SW 1271 (cell line): ENCODE results near the gene KRT9.
"Not testable (repeated sequence)": the region's sequence is repeated elsewhere in the genome, so short reads cannot be mapped to it uniquely, and the experiment has no call there.

Experiments used
- DNase-seq, 2 experiments: peaks; one replicate each; lab custom pipeline; 2025; lab: John Stamatoyannopoulos, UW

Gene KRT9

DNA sequence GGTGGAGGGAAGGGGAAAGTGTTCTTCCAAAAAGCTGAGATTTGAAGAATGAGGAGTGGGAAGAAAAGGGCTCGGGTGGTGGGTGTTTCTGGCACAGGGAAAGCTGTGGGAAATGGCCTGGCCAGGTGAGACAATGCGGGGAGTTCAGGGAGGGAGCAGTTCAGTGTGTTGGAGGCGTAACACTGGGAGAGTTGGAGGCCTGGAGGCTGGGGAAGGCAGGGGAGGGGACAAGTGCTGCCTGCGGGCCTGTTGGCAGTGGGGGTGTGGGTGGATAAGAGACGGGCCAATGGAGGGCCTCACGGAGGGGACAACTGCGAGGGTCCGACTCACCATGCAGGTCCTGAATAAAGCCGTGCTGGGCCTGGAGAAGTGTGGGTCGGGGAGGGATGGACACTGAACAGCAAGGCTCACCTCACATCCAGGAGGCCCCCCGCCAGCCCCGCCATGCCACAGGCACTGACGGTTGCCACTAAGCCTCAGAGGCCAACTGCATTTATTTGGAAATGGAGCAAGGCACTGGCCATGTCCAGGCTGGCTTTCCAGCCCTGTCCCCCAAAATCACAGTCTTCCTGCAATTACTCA is 25.9 kb downstream of the KRT9 start:
- no peak for DNase-seq

- no peak for DNase-seq
Measured at GRCh38 chr17:41544935-41545334, 26.9 kb downstream of the KRT9 start.

DNA sequence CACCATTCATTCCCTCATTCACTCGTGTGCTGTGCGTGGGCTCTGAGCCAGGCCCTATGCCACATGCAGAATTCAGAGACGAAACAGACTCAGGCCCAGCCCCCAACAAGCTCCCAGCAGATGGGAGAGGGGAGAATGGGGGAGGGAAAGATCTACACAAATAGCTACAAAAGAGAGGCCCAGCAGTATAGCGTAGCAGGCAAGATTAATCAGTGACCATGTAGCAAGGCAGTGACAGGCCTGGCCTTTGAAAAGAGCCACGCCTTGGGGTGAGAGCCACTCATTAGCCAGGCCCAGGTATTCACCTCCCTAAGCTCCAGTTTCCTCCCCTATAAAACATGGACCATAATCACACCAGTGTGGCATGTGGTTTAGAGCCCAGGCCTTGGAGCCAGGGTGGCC is 27.4 kb downstream of the KRT9 start:
- DNase-seq, result no peak

DNA sequence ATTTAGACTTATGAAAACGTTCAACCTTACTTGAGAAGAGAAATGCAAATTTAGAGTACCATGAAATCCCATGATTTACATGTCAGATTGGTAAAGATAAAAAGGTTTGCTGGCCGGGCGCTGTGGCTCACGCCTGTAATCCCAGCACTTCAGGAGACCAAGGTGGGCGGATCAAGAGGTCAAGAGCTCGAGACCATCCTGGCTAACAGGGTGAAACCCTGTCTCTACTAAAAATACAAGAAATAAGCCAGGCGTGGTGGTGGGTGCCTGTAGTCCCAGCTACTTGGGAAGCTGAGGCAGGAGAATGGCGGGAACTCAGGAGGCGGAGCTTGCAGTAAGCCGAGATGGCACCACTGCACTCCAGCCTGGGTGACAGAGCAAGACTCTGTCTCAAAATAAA is 29.1 kb downstream of the KRT9 start:
- not testable (repeated sequence) for DNase-seq

DNA sequence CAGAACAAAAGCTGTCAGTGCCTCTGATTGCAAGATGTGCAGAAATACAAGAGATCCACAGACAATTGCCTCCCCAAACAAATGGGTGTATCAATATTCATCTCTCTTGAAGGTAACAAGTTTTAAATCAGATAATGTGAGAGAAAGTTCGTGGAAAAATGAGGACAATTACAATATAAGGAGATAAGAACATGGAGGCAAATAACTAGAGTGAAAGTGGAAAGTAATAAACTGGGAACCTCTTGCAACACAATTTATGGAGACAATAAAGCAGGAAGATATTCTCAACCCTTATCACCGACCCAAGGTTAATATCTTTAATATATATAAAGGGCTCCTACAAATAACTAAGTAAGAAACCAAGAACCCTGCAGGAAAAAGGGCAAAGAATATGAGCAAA is 29.5 kb downstream of the KRT9 start:
- DNase-seq, result no peak

- no peak for DNase-seq
Measured at GRCh38 chr17:41540921-41541625, 30.8 kb downstream of the KRT9 start.

DNA sequence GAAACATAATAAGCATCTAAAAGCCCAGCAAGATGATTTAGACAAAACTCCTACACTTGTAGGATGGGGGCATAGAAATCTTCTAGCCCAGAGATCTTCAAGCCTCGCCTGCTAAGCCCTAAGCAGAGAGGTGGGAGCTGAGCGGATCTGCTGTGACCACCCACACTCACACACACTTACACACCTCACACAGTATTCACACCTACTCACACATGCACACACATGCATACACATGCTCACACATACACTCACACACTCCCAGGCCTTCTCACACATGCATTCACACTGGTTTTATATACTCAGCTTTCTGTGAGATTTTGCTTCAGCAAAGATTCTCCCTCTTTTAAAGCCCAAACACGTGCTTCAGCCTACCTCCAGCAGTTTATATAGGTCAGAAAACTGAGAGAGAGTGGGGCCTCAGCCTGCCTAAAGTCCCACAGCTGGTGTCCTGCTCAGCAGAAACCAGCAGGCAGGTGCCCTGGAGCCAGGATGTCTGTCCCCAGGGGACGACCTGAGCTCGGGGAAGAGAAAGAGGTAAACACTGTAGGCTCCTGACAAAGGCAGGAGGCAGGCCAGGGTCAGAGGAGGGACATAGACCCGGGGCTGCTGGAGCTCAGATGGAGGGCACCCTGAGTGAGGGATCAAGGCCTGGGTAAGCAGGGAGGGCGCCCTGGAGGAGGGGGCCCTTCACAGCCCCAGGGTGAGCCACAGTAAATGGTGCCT is 31.7 kb downstream of the KRT9 start:
- DNase-seq, result no peak

DNA sequence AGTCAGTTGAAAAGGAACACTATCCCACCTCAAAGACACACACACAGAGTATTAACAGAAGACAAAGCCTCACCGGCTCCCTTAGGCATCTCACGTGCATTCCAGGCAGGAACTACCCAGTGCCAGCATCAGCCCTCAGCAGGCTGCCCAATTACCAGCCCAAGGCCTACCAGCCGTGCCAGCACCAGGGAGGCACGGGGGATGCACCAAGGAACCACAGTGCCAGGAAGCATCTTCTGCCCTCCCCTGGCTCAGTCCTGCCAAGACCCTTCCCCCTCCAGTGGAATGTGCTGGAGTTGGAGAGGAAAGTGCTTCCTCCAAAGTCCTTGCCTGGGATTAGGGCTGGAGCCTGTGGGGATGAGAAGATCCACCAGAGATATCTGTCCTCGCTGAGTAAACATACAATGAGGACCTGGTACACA is 32.8 kb downstream of the KRT9 start:
- no peak for DNase-seq

GRCh38 chr17:41538565-41538991 is 33.3 kb downstream of the KRT9 start:
- DNase-seq, result no peak

DNA sequence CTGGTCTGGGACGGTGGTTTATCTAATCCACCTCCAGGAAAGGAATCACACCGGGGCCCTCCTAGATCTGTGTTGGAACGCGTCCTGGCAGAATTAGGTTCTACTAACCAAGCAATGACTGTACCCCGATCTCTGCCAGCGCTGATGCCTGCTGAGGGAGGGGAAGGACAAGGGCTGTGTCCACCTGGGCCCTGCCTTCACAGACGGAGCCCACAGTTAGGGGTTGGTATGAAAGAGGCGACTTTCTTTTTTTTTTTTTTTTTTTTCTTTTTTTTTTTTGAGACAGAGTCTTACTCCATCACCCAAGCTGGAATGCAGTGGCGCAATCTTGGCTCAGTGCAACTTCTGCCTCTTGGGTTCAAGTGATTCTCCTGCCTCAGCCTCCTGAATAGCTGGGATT is 33.9 kb downstream of the KRT9 start:
- DNase-seq, result no peak

GRCh38 chr17:41537614-41537954 is 34.3 kb downstream of the KRT9 start:
- DNase-seq, result no peak

DNA sequence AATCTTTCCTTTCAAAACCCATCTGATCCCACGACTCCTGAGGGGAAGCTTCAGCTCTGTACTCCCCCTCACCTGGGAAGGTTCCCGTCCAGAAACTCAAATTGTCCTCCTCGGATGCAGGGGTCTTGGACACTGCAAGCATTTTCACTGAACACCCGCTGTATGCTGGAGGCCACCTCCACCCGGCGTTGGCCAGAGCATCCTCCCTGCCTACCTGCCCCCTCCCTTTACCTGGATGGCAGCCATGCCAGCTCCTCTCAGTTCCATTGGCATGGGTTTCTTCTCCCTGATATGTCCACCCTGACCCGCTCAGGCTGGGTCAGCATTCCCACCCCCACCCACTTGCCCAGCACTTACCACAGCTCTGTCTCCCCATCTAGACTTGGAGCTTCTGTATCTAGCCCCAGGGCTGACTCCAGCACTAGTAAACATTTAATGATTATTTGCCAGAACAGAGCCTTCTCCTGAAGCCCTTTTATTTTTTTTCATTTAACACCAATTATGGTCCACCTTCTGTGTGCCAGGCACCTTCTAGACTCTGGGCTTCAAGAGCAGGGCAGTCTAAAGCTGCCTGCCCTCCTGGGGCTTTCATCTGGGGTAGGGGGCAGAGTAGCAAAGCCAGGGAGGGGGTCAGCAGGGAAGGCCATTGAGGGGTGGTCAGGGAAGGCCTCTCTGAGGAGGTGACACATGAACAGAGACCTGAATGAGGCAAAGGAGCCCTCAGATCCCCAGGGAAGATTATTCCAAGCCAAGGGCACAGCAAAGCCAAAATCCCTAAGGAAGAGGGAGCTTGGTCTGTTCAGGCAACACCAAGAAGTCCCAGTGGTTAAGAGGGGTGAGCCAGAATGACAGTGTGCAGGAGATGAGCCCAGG is 34.9 kb downstream of the KRT9 start:
- no peak for DNase-seq

- DNase-seq, result no peak
Measured at GRCh38 chr17:41535764-41536481, 35.9 kb downstream of the KRT9 start.

- DNase-seq, result peak in 1 of 2 experiments; percentile 7
Measured at GRCh38 chr17:41534899-41535546, 36.8 kb downstream of the KRT9 start.

- DNase-seq, result no peak
Measured at GRCh38 chr17:41533613-41534012, 38.2 kb downstream of the KRT9 start.

GRCh38 chr17:41532947-41533570 is 38.8 kb downstream of the KRT9 start:
- no peak for DNase-seq

DNA sequence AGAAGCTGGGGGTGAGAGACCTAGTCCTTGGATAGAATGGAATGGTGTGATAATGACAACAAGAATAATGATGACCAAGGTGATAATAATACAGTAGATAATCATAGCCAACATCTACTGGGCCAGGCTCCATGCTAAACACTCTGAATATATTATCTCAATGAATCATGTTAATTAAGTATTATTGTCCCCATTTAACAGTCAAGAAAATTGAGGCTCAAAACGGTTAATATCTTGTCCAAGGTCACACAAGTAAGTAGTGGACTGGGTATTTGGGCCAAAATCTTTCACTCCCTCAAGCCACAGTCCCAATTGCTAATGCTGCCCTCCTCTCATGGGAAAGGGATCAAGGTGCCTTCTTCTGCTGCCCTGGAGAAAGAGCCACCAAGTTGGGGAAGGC is 39.9 kb downstream of the KRT9 start:
- no peak for DNase-seq

GRCh38 chr17:41530062-41531048 is 41.5 kb downstream of the KRT9 start:
- peak; percentile 44 to 74 for DNase-seq

DNA sequence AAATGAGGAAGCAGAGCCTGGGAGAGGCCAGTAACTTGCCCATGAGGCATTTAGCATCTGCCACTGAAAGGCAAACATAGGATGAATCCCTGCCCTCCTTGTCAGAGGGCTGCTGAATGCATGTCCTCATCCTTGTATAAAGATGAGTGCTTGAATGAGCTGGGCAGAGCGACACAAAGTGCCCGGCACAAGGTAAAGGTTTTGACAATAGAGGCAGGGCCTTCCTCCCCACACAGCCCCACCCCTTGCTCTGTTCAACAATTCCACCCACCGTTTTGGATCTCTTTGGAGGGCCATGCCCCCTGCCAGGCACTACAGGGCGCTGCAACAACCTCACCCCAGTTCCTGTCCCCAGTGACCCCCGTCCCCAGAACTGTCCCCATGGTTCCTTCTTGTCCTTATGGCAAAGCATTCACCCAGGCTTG is 42.4 kb downstream of the KRT9 start:
- no peak for DNase-seq
